GM18870 (cell line): Measurements from ENCODE around the gene DDX28.
"Not testable (repeated sequence)": the region's sequence is repeated elsewhere in the genome, so short reads cannot be mapped to it uniquely, and the experiment has no call there.

Experiments used
- ATAC-seq: cut with Tn5 transposase; IDR thresholded peaks from one replicate; pipeline ENCODE4 v1.9.1; 2021; ENCODE audit warnings: moderate library complexity; ENCODE audit not compliant: unreplicated experiment

DDX28 gene

DNA sequence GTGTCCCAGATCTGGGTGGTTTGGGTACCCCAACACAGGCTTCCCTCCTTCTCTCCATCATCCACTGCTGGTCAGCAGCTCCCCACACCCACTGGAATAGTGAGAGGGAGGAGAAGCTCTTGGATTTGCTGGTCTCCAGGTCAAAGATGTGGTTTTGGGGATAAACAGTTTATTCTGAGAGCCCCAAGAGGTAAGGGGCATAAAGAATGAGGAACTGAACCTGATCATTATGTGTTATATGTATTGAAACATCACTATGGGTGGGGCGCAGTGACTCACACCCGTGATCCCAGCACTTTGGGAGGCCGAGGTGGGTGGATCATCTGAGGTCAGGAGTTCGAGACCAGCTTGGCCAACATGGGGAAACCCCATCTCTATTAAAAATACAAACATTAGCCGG, 27.6 kb downstream of the DDX28 start:
- no peak for ATAC-seq

DNA sequence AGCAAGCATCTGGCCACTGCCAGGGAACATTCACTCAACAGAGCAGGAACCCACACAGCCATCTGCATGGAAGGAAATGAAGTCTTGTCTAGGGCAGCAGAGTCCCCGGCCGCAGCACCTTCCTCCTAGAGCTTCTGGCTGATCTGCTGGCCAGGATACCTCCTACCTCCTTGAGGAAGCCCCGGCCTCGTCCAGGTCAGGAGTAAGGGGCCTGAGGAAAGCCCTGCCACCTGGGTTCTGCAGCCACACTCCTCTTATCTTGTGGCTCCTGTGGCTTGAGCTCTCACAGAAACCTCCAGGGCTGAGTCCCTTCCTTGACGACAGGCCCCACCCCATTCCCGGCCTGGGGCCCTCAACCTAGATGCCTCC, 29.0 kb downstream of the DDX28 start:
- ATAC-seq, result not testable (repeated sequence)

DNA sequence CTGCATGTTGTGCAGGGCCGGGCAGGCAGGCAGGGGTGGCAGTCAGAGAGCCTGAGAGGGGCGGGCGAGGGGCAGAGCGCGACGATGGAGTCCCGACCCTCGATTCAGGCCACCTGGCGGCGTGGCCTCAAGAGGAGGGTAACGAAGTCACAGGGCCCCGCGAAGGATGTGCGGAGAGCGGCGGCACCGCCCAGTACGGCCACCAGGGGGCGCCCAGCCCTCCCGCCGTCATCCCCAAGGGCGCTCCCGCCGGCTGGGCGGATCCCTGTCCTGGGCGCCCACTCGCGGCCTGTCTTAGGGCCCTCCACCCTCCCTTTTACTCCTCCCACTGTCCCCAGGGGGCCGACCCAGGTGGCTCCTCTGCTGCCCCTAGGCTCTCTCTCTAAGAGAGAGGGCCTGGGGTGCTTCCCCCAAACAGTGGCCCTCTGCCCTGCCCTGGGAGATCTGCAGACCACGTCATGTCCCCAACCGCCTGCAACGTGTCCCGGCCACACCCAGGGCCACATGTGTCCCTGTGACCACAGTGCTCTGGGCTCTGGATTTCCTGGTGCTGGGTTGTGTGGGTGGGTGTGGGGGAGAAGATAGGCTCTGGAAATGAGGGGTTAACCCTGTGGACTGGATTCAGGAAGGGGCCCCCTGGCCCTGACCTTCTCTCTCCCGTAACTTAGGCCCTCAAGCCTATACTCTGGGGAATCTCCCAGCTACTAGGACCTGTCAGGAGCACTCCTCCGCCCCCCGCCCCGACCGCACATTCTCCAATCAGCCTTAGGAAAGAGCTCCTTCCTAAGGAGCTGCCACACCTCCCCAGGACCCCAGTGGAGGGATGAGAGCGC, 29.6 kb downstream of the DDX28 start:
- ATAC-seq, result no peak

DNA sequence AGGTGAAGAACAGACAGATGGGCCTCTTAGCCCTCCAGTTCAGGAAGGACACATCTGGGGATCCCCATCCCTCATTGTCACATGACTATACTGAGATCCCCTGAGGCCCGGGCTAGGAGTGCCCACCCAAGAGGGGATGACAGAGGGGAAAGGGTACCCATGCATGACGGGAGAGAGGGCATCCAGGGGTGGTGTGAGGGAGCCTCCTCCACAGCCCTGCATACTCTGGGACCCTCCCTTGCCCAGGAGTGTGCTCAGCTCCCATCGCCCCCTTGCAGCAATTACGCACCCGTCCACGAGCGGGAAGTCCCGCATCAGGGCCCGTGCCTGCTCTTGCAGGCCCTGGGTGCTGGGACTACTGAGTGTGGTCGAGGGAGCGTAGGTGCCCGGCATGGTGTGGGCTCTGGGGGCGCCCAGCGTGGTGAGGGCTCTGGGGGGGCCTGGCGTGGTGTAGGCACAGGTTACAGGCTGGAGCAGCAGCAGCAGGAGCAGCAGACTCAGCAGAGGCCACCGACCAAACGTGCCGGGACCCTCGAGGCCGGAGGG, 30.3 kb downstream of the DDX28 start:
- ATAC-seq, result no peak

DNA sequence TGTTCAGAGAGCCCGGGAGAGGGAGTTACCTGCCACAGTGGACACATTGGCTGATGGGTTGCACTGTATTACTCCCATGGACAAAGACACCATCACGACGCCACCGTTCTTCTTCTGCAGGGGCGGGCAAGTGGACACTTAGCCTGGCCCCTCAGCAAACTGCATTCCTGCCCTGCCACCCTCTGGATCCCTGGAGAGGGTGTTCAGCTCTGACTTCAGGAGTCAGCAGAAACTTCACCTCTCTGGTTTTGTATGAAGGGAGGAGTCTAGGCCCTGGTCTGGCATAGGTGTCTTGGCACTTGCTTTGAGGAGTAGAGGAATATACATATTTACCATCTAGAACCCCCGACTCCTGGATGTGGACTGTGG, 33.0 kb downstream of the DDX28 start:
- no peak for ATAC-seq

DNA sequence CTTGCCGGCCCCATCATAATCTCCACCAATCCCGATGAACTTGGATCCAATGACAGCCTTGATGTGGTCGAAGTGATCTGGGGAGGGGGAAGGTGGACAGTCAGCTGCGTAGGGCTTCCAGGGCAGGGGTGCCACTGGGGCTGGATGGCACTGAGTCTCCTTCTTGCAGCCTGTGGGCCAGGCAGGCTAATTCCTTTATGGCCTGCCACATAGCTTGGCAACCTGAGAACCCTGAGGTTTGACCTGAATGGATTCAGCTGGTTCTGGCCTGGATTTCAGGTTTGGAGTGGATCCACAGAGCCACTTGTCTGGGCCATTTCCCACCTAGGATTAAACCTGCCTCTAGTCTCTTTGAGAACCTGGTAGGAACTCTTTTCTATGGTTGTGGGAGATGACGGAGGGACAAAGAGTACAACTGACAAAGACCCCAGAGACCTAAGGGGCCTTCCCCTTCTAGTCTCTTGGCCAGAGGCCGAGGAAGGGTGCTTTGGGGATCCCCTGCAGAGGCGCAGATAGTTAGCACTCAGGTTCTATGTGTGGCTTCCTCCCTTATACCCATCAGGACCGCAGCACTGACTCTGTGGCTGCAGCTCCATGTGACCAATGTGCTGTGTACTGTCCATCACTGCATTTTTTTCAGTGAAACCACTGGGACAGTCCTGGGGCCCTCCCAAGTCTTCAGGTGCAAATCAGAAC, 33.6 kb downstream of the DDX28 start:
- ATAC-seq, result no peak

DNA sequence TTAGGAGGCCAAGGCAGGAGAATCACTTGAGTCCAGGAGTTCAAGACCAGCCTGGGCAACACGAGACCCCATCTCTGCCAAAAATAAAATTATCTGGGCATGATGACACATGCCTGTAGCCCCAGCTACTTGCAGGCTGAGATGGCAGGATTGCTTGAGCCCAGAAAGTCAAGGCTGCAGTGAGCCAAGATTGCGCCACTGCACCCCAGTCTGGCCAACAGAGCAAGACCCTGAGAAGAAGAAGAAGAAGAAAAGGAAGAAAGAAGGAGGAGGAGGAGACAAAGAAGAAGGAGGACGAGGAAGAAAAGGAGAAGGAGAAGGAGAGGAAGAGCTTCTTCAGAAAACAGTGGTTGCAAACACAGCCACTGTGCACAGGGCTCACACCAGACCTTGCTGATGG, 34.4 kb downstream of the DDX28 start:
- ATAC-seq, result no peak

DNA sequence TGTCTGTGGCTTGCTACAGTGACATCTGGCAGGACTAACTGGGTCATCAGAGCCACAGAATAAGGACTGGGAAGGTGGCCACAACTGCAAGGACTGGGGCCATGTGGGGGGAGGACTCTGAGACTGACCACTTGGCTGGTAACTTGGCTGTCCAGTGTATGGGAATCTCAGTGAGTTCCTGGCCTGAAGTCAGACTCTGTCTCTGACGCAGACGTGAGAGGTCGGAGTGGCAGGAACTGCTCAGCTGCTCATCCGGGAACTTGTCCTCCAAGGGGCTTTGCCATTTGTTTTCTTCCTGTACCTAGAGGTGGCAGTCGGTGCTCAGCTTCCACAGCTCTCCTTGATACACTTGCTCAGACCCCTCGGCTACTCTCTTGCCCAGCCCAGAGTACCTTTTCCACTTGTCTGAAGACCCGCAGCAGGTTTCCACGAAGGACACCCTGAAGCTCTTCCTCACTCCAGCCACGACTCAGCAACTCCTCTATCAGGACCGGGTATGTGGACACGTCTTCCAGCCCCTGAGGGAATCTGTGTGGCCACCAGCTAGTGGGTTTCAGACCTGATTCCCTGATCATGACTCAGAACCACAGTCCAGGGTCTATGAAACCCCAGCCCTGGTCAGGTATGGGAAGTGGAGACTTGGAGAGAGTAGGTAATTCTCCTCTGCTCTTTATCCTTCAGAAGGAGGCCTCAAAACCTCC, 35.4 kb downstream of the DDX28 start:
- ATAC-seq, result no peak

DNA sequence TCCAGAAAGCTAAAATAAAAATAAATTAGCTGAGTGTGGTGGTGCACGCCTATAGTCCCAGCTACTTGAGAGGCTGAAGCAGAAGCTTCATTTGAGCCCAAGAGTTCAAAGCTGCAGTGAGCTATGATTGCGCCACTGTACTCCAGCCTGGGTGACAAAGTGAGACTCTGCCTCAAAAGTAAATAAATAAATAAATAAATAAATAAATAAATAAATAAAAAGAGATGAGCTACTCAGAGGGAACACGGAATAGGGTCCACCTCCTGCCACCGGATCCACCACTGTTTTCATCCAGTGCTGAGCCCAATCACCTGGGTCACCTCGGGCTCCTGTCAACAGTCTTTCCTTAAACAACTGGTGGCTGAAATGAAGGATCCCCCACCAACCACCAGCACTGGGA, 36.1 kb downstream of the DDX28 start:
- no peak for ATAC-seq

DNA sequence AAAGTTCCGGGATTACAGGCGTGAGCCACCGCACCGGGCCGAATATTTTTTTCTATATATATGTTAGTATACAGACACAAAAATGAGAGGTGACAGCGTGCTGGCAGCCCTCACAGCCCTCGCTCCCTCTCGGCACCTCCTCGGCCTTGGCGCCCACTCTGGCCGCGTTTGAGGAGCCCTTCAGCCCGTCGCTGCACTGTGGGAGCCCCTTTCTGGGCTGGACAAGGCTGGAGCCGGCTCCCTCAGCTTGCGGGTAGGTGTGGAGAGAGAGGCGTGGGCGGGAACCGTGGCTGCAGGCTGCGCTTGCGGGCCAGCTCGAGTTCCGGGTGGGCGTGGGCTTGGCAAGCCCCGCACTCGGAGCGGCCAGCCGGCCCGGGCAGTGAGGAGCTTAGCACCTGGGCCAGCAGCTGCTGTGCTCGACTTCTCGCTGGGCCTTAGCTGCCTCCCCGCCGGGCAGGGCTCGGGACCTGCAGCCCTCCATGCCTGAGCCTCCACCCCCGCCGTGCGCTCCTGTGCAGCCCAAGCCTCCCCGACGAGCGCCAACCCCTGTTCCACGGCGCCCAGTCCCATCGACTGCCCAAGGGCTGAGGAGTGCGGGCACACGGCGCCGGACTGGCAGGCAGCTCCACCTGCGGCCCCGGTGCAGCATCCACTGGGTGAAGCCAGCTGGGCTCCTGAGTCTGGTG, 40.9 kb downstream of the DDX28 start:
- ATAC-seq, result no peak

DNA sequence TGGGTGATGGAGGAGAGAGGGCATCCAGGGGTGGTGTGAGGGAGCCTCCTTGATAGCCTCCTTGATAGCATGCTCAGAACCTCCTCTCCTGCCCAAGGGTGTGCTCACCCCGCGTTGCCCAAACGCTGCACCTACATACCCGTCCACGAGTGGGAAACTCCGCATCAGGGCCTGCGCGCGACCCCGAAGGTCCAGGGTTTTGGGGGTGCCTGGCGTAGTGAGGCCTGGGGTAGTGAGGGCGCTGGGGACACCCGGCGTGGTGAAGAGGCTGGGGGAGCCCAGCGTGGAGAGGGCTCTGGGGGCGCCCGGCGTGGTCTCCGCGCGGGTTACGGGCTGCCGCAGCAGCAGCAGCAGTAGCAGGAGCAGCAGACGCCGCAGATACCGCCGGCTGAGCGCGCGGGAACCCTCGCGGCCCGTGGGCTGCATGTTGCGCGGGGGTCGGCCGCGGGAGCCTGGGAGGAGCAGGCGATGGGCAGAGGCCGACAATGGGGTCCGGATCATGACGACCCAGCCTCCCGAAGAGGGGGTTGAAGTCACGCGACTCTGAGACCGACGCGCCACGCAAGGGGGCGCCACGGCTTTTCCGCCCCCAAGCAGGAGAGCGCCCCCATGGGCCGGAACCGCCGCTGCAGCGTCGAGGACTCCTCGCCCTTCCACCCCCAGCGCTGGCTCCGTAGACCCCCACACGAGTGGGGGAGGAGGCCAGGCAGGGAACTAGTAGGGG, 42.9 kb downstream of the DDX28 start, which contains the start of gene DPEP3:
DPEP3 (minus strand) TSS at position 545 of the 724 bp plus-strand sequence; CDS start at position 426, 119 bp downstream.
- no peak for ATAC-seq

DNA sequence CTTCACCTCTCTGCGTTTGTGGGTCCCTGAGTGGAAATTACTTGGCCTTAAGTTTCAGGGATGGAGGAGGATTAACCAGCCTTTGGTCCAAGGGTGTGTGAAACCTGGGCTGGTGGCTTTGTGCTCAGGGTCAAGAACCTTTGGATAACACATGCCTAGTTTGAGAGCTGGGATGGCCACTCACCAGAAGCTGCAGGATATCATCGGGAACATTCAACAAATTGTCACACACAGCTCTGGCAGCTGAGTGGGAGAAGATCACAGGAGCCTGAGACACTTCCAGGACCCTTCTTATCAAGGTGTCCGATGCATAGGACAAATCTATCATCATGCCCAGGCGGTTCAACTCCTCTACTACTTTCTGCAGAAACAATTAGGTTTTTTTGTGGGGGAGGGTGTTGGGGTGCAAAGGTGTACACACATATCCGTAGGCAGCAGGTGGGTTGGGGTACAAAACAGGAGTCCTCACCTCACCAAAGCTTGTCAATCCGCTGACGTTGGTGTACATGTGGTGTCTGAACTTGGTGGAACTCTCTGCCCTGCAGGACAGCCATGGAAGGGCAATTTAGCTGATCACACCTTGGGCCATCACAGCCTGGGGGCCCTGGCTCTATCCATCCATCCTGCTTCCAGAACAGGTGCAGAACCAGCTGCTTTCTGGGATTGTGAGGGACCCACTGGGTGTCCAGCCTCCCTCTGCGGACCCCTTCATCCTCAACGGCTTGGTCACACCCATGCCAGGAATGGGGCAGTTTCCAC, 45.4 kb downstream of the DDX28 start:
- no peak for ATAC-seq

DNA sequence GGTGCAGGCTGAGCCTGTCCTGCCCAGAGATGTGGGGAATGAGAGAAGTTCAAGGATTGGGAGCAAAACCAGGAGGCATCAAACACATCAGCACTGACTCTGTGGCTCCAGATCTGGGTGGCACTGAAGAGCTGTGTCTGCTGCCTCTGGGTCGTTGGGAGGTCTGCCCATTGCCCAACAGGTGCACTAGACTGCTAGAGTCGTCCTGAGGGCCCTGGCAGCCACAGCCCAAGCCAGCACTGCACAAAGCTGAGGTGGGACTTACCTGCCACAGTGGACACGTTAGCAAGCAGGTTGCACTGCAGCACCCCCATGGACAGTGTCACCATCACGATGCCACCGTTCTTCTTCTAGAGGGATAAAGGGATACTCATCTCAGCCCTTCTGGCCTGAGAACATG, 46.0 kb downstream of the DDX28 start:
- ATAC-seq, result no peak

DNA sequence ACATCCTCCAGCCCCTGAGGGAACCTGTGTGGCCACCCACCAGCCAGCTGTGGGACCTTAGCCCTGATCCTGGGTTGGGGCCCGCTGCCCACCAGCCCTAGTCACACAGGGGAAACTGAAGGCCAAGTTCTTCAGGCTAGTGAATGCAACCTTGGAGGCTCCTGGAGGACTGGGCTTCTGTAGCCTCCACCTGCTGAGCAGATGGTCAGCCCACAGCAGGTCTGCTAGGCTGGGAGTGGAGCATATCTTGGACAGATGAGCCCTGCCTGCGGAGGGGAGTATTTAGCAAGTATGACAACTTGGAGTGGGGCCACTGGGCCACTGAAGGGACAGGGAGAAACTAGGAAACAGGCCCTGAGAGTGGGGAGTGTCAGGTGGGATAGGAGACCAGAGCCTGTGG, 46.8 kb downstream of the DDX28 start:
- ATAC-seq, result no peak

DNA sequence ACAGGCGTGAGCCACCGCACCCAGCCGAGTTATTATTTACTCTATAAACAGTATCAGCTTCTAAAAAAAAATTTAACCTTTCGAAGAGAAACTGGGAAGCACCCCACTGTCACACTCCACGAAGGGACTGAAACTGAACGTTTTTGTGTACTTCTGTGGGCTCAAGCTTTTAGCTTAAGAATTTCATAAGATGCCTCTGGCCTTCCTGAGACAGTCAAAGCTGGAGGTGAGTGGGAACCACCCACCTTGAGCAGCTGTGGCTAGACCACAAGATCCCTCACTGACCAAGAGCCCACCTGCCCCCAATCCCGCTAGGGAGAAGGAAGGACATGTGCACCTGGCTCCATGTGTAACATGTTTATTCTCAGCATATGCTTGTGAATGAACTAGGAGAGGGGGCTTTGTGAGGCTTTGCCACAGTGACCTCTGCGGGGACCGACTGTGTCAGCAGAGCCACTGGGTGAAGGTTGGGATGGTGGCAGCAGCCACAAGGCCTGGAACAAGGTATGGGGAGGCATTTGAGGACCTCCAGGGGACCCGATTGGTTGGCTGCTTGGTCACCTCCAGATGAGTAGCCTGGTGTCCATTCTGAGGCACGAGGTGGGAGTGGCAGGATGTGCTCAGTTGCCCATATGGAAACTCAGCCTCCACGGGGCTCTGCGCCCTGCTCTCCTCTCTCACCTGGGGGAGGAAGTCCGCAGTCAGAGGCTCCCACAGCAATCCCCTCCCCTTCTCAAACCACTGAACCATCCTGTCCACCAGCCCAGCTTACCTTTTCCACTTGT, 47.5 kb downstream of the DDX28 start:
- ATAC-seq, result no peak

DNA sequence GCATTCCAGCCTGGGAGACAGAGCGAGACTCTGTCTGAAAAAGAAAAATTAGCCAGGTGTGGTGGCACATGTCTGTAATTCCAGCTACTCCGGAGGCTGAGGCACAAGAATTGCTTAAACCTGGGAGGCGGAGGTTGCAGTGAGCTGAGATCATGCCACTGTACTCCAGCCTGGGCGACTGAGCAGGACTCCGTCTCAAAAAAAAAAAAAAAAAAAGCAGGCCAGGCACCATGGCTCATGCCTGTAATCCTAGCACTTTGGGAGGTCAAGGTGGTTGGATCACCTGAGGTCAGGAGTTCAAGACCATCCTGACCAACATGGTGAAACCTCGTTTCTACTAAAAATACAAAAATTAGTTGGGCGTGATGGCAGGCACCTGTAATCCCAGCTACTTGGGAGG, 50.7 kb downstream of the DDX28 start:
- ATAC-seq, result not testable (repeated sequence)

DNA sequence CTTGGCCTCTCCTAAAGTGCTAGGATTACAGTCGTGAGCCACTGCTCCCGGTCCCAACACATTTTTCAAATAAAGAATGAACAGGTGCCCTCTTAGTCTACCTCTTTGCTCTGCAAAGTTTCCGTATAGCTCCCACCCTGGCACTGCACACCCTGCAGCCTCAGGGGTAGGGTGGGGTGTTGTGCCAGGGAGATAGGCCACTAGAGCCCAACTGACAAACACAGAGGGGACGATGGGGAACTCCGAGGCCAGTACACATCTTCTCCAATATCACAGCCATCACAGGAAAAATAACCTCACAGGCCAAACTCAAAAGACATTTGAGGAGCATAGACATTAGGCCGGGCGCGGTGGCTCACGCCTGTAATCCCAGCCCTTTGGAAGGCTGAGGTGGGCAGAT, 51.9 kb downstream of the DDX28 start:
- no peak for ATAC-seq
